ENCODE data around the gene SLC6A8. TPM values are rescaled to one million over a fixed set of nuclear protein-coding genes. Genes with fewer than 3 reads are reported as not detected.
"Not testable (repeated sequence)": the region's sequence is repeated elsewhere in the genome, so short reads cannot be mapped to it uniquely, and the experiment has no call there.

Gene SLC6A8
- total RNA-seq, 2 experiments from 2014 or later, result 0.42 to 0.71 TPM

DNA sequence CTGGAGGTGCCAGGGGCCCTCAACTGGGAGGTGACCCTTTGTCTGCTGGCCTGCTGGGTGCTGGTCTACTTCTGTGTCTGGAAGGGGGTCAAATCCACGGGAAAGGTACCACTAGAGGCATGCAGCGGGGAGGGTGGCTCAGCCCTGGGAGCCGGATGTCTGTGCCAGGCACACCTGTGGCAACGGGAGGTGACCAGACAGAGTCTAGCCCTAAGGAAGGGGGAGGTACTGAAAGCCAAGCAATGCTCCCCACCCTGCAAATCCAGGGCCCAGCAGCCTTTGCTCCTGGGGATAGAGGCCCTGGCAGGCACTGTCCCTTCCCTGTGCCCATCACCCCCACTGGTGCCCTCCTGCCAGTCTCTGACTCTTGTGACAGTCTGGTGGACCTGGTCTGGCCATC lies 4.3 kb downstream of the SLC6A8 start:
- no peak overlapping the region for H3K4me3 Mint-ChIP-seq
- H3K4me1 ChIP-seq (ENCODE audit: insufficient read depth, low read length), result peaks cover 6% of the 10 kb centered on the region
- no peaks in the 10 kb centered on the region for H3K27me3 Mint-ChIP-seq
- H3K9me3 Mint-ChIP-seq, result no peaks in the 10 kb centered on the region
- TF ChIP-seq, protein P1, sequence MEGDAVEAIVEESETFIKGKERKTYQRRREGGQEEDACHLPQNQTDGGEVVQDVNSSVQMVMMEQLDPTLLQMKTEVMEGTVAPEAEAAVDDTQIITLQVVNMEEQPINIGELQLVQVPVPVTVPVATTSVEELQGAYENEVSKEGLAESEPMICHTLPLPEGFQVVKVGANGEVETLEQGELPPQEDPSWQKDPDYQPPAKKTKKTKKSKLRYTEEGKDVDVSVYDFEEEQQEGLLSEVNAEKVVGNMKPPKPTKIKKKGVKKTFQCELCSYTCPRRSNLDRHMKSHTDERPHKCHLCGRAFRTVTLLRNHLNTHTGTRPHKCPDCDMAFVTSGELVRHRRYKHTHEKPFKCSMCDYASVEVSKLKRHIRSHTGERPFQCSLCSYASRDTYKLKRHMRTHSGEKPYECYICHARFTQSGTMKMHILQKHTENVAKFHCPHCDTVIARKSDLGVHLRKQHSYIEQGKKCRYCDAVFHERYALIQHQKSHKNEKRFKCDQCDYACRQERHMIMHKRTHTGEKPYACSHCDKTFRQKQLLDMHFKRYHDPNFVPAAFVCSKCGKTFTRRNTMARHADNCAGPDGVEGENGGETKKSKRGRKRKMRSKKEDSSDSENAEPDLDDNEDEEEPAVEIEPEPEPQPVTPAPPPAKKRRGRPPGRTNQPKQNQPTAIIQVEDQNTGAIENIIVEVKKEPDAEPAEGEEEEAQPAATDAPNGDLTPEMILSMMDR (IDR thresholded peaks at IDR 0.05), result no peak
- peaks cover 0 to 3% of the 10 kb centered on the region in 2 experiments for H3K27me3 ChIP-seq (ENCODE audit: control insufficient read depth in 1 of 2, insufficient read depth in 2 of 2, low read length in 2 of 2)
- intact Hi-C loops (cut with DNase I, micrococcal nuclease), result no loop called here
- H3K27ac Mint-ChIP-seq, result no peak overlapping the region
- ChIA-PET POLR2A (no interaction called here), CTCF (no interaction called here)
- H3K36me3 ChIP-seq (ENCODE audit: insufficient read depth, low read length), result peaks cover under 1% of the 10 kb centered on the region
- peaks cover 7% of the 10 kb centered on the region for H3K36me3 Mint-ChIP-seq (ENCODE audit: low read depth)
- H3K27ac ChIP-seq (ENCODE audit: low read depth in 1 of 2, low read length in 2 of 2), result no peak overlapping the region
- H3K4me1 Mint-ChIP-seq (ENCODE audit: low read depth), result no peaks in the 10 kb centered on the region
- ATAC-seq (ENCODE audit: poor library complexity), result no peak
- no peak overlapping the region for H3K4me3 ChIP-seq (ENCODE audit: low read length)
- no peaks in the 10 kb centered on the region for H3K9me3 ChIP-seq (ENCODE audit: control insufficient read depth in 1 of 2, insufficient read depth in 1 of 2, low read length in 2 of 2)
- DNase-seq, result no peak

DNA sequence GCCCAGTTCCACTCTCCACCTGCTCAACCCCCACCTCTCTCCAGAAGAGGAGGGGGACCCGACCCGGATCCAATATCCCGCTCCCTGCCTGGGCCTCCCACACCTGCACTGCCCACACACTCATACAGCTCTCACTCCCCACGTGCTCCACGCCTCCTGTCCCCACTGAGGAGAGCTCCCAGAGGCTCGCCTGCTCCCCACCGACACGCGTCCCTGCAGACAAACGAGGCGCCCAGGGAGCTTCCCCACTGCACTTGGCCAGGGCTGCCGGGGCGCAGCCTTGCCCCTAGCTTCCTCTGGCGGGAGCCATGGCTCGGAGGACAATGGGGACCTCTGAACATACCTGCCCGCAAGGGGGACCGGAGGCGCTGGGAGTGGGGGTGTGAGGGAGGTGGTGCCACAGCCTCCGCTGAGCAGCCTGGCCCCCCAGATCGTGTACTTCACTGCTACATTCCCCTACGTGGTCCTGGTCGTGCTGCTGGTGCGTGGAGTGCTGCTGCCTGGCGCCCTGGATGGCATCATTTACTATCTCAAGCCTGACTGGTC lies 5.0 kb downstream of the SLC6A8 start:
- Mint-ChIP-seq H3K27me3 (no peaks in the 10 kb centered on the region), H3K4me3 (no peak overlapping the region), H3K4me1 (ENCODE audit: low read depth) (no peaks in the 10 kb centered on the region), H3K9me3 (no peaks in the 10 kb centered on the region), H3K27ac (no peak overlapping the region), H3K36me3 (ENCODE audit: low read depth) (peaks cover 14% of the 10 kb centered on the region)
- peaks cover 5% of the 10 kb centered on the region for H3K36me3 ChIP-seq (ENCODE audit: insufficient read depth, low read length)
- intact Hi-C loops (cut with DNase I, micrococcal nuclease), result no loop called here
- H3K4me3 ChIP-seq (ENCODE audit: low read length), result no peak overlapping the region
- H3K4me1 ChIP-seq (ENCODE audit: insufficient read depth, low read length), result peaks cover 6% of the 10 kb centered on the region
- TF ChIP-seq, protein P1 (IDR thresholded peaks at IDR 0.05), result no peak
- H3K27me3 ChIP-seq (ENCODE audit: control insufficient read depth in 1 of 2, insufficient read depth in 2 of 2, low read length in 2 of 2), result peaks cover 0 to 3% of the 10 kb centered on the region in 2 experiments
- no peak for DNase-seq
- ChIA-PET POLR2A (no interaction called here), CTCF (no interaction called here)
- H3K9me3 ChIP-seq (ENCODE audit: control insufficient read depth in 1 of 2, insufficient read depth in 1 of 2, low read length in 2 of 2), result no peaks in the 10 kb centered on the region
- H3K27ac ChIP-seq (ENCODE audit: low read depth in 1 of 2, low read length in 2 of 2), result no peak overlapping the region
- ATAC-seq (ENCODE audit: poor library complexity), result no peak

DNA sequence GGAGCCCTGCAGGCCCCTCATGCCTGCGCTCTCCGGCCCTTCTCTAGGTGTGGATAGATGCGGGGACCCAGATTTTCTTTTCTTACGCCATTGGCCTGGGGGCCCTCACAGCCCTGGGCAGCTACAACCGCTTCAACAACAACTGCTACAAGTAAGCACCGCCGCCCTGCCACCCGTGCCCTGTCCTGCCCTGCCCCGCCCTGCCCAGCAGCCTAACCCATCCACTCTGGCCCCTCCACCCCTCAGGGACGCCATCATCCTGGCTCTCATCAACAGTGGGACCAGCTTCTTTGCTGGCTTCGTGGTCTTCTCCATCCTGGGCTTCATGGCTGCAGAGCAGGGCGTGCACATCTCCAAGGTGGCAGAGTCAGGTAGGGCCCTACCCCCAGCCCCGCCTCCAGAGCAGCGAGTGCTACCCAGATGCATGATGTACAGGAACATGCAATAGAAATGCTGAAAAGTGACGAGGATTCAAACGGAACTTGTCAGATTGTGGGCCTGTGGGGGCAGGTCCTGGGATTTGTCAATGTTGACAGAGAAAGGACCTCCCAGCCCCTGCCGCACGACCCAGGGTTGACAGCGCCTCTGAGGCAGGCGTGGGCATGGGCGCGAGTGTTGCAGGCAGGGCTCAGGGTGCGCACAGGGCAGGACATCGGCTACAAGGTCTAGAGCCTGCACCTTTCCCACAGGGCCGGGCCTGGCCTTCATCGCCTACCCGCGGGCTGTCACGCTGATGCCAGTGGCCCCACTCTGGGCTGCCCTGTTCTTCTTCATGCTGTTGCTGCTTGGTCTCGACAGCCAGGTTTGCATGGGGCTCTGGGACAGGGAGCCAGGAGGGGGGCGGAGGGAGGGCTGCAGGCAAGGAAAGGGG lies 5.7 kb downstream of the SLC6A8 start:
- H3K4me1 ChIP-seq (ENCODE audit: insufficient read depth, low read length), result peaks cover 6% of the 10 kb centered on the region
- H3K27ac Mint-ChIP-seq, result no peak overlapping the region
- TF ChIP-seq, protein P1 (IDR thresholded peaks at IDR 0.05), result no peak
- H3K36me3 ChIP-seq (ENCODE audit: insufficient read depth, low read length), result peaks cover 5% of the 10 kb centered on the region
- H3K27me3 Mint-ChIP-seq, result no peaks in the 10 kb centered on the region
- no peaks in the 10 kb centered on the region for H3K4me1 Mint-ChIP-seq (ENCODE audit: low read depth)
- ChIA-PET POLR2A (no interaction called here), CTCF (no interaction called here)
- H3K36me3 Mint-ChIP-seq (ENCODE audit: low read depth), result peaks cover 18% of the 10 kb centered on the region
- no peak for DNase-seq
- H3K9me3 ChIP-seq (ENCODE audit: control insufficient read depth in 1 of 2, insufficient read depth in 1 of 2, low read length in 2 of 2), result no peaks in the 10 kb centered on the region
- H3K4me3 Mint-ChIP-seq, result no peak overlapping the region
- ATAC-seq (ENCODE audit: poor library complexity), result no peak
- no peak overlapping the region for H3K27ac ChIP-seq (ENCODE audit: low read depth in 1 of 2, low read length in 2 of 2)
- H3K27me3 ChIP-seq (ENCODE audit: control insufficient read depth in 1 of 2, insufficient read depth in 2 of 2, low read length in 2 of 2), result peaks cover 0 to 3% of the 10 kb centered on the region in 2 experiments
- intact Hi-C loops (cut with DNase I, micrococcal nuclease), result no loop called here
- no peak overlapping the region for H3K4me3 ChIP-seq (ENCODE audit: low read length)
- H3K9me3 Mint-ChIP-seq, result no peaks in the 10 kb centered on the region

DNA sequence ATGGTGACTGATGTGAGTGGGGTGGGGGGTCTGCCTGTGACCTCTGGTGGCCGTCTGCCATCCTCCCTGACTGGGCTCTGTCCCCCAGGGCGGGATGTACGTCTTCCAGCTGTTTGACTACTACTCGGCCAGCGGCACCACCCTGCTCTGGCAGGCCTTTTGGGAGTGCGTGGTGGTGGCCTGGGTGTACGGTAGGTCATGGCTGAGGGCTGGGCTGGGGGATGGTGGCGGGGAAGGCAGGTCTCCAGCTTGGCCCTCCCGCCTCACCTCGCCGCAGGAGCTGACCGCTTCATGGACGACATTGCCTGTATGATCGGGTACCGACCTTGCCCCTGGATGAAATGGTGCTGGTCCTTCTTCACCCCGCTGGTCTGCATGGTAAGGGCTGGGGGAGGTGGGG lies 6.5 kb downstream of the SLC6A8 start:
- H3K36me3 ChIP-seq (ENCODE audit: insufficient read depth, low read length); H3K4me1 Mint-ChIP-seq (ENCODE audit: low read depth); H3K4me3 ChIP-seq (ENCODE audit: low read length); H3K27ac Mint-ChIP-seq; H3K27me3 ChIP-seq (ENCODE audit: control insufficient read depth in 1 of 2, insufficient read depth in 2 of 2, low read length in 2 of 2); H3K27ac ChIP-seq (ENCODE audit: low read depth in 1 of 2, low read length in 2 of 2); H3K4me1 ChIP-seq (ENCODE audit: insufficient read depth, low read length); CTCF ChIA-PET; ATAC-seq (ENCODE audit: poor library complexity); H3K9me3 ChIP-seq (ENCODE audit: control insufficient read depth in 1 of 2, insufficient read depth in 1 of 2, low read length in 2 of 2); H3K27me3 Mint-ChIP-seq; H3K9me3 Mint-ChIP-seq; DNase-seq; intact Hi-C loops (cut with DNase I, micrococcal nuclease); POLR2A ChIA-PET; H3K4me3 Mint-ChIP-seq: not testable (repeated sequence)
- peaks cover 18% of the 10 kb centered on the region for H3K36me3 Mint-ChIP-seq (ENCODE audit: low read depth)
